HepG2 (cell line): ENCODE data around the gene KAT14. TPM values are rescaled to one million over a fixed set of nuclear protein-coding genes. Genes with fewer than 3 reads are reported as not detected.

Experiments used
- CREB3 ChIP-seq: sonication (generic); formaldehyde crosslinking; IDR thresholded peaks from 2 replicates; pipeline ENCODE4 v1.5.0; 2020; ENCODE audit warnings: missing genetic modification reagents
- FOXA1 ChIP-seq, 2 experiments: fragments of 450-650 bp in 1 of 2; sonication (generic) in 1 of 2; formaldehyde crosslinking in 1 of 2; IDR thresholded peaks; 2 replicates each; pipeline versions ENCODE4 v1.4.0 to v1.6.1; 2016 to 2020; ENCODE audit warnings: missing genetic modification reagents in 1 of 2
- FOXO1 ChIP-seq: sonication (generic); formaldehyde crosslinking; IDR thresholded peaks from 2 replicates; pipeline ENCODE4 v1.4.0; 2020; ENCODE audit warnings: missing genetic modification reagents
- HDAC1 ChIP-seq: sonication (generic); formaldehyde crosslinking; IDR thresholded peaks from 2 replicates; pipeline ENCODE4 v1.5.1; 2020; ENCODE audit warnings: mild to moderate bottlenecking, missing genetic modification reagents
- HES4 ChIP-seq: sonication (generic); formaldehyde crosslinking; IDR thresholded peaks from 2 replicates; pipeline ENCODE4 v1.9.0; 2021; ENCODE audit warnings: mild to moderate bottlenecking, missing genetic modification reagents, borderline replicate concordance
- HOXA7 ChIP-seq: sonication (generic); formaldehyde crosslinking; IDR thresholded peaks from 2 replicates; pipeline ENCODE4 v1.8.1; 2022; ENCODE audit warnings: mild to moderate bottlenecking, missing genetic modification reagents, moderate library complexity
- JARID2 ChIP-seq: sonication (generic); formaldehyde crosslinking; IDR thresholded peaks from 2 replicates; pipeline ENCODE4 v1.8.1; 2023; ENCODE audit warnings: missing genetic modification reagents, inconsistent platforms; ENCODE audit not compliant: insufficient replicate concordance
- KDM5A ChIP-seq: fragments of 200-600 bp; sonication (generic); IDR thresholded peaks from 2 replicates; pipeline ENCODE4 v1.7.0; 2018; ENCODE audit warnings: antibody characterized with exemption, mild to moderate bottlenecking, low read length, borderline replicate concordance
- NR2F2 ChIP-seq: IDR thresholded peaks from 2 replicates; pipeline ENCODE4 v1.6.1; 2012; ENCODE audit warnings: low read depth, inconsistent platforms, borderline replicate concordance
- TCF12 ChIP-seq, 2 experiments: fragments of 450-650 bp in 1 of 2; sonication (generic) in 1 of 2; formaldehyde crosslinking in 1 of 2; IDR thresholded peaks; 2 replicates each; pipeline versions ENCODE4 v1.6.1 to v1.8.0; 2017 to 2022; ENCODE audit warnings: antibody characterized with exemption in 1 of 2, mild to moderate bottlenecking in 1 of 2, missing genetic modification reagents in 1 of 2, moderate library complexity in 1 of 2
- THYN1 ChIP-seq: sonication (generic); formaldehyde crosslinking; IDR thresholded peaks from 2 replicates; pipeline ENCODE4 v1.8.1; 2023; ENCODE audit warnings: low read depth, mild to moderate bottlenecking, moderate library complexity, missing genetic modification reagents, borderline replicate concordance
- YEATS4 ChIP-seq: sonication (generic); formaldehyde crosslinking; IDR thresholded peaks from 2 replicates; pipeline ENCODE4 v1.4.0; 2020; ENCODE audit warnings: missing genetic modification reagents, borderline replicate concordance
- ZBTB4 ChIP-seq: sonication (generic); formaldehyde crosslinking; IDR thresholded peaks from 2 replicates; pipeline ENCODE4 v1.4.0; 2020; ENCODE audit warnings: missing genetic modification reagents, mild to moderate bottlenecking, borderline replicate concordance
- ZBTB49 ChIP-seq: sonication (generic); formaldehyde crosslinking; IDR thresholded peaks from 2 replicates; pipeline ENCODE4 v1.4.0; 2020; ENCODE audit warnings: missing genetic modification reagents, borderline replicate concordance
- ZFP41 ChIP-seq: sonication (generic); formaldehyde crosslinking; IDR thresholded peaks from 2 replicates; pipeline ENCODE4 v1.4.0; 2020; ENCODE audit warnings: mild to moderate bottlenecking, missing genetic modification reagents, borderline replicate concordance
- ZFP62 ChIP-seq: sonication (generic); formaldehyde crosslinking; IDR thresholded peaks from 2 replicates; pipeline ENCODE4 v1.4.0; 2020; ENCODE audit warnings: missing genetic modification reagents
- ZNF251 ChIP-seq: sonication (generic); formaldehyde crosslinking; IDR thresholded peaks from 2 replicates; pipeline ENCODE4 v1.9.0; 2021; ENCODE audit warnings: mild to moderate bottlenecking, missing genetic modification reagents
- ZNF430 ChIP-seq: sonication (generic); formaldehyde crosslinking; IDR thresholded peaks from 2 replicates; pipeline ENCODE4 v1.9.0; 2021; ENCODE audit warnings: mild to moderate bottlenecking, missing genetic modification reagents
- ZNF780A ChIP-seq: sonication (generic); formaldehyde crosslinking; IDR thresholded peaks from 2 replicates; pipeline ENCODE4 v1.8.0; 2022; ENCODE audit warnings: mild to moderate bottlenecking, missing genetic modification reagents, moderate library complexity
- ZNF816 ChIP-seq: sonication (generic); formaldehyde crosslinking; IDR thresholded peaks from 2 replicates; pipeline ENCODE4 v1.8.0; 2022; ENCODE audit warnings: missing genetic modification reagents, mild to moderate bottlenecking, borderline replicate concordance
- ZNF841 ChIP-seq: sonication (generic); formaldehyde crosslinking; IDR thresholded peaks from 2 replicates; pipeline ENCODE4 v1.8.1; 2023; ENCODE audit warnings: missing genetic modification reagents, borderline replicate concordance
- ZNF879 ChIP-seq: sonication (generic); formaldehyde crosslinking; IDR thresholded peaks from 2 replicates; pipeline ENCODE4 v1.8.1; 2023; ENCODE audit warnings: missing genetic modification reagents
- polyA plus RNA-seq, 8 experiments: library from polyadenylated mRNA; depleted of rRNA in 3 of 8; stranded (reverse) in 7 of 8; unstranded in 1 of 8; fragments of >200 nt; fragmentation: Illumina TruSeq in 4 of 8; extraction: Trizol in 4 of 8; gene quantifications; 2 replicates each; pipeline versions ENCODE4 v1.2.1 to v1.2.3, GENCODE V29; 2011 to 2016; ENCODE audit warnings: low read depth in 4 of 8, missing spikeins in 1 of 8, mixed read lengths in 1 of 8; ENCODE audit not compliant: insufficient read depth in 1 of 8
- total RNA-seq, 5 experiments: library from RNA; depleted of rRNA; stranded (reverse); fragments of >200 nt; fragmentation: Illumina TruSeq; extraction: Trizol; gene quantifications; 2 replicates each; pipeline ENCODE4 v1.2.3, GENCODE V29; 2016; ENCODE audit warnings: low read depth in 1 of 5
- TF ChIP-seq, protein P1 (sequence below): conservative IDR thresholded peaks from 2 replicates; pipeline ENCODE4 v1.6.1; 2018; ENCODE audit warnings: missing genetic modification reagents

The KAT14 gene
- total and polyA plus RNA-seq, 2 of the 13 experiments (the other 11 are each of a cell fraction or from before 2014, with no cell fraction given): 5.1 to 15.1 TPM

DNA sequence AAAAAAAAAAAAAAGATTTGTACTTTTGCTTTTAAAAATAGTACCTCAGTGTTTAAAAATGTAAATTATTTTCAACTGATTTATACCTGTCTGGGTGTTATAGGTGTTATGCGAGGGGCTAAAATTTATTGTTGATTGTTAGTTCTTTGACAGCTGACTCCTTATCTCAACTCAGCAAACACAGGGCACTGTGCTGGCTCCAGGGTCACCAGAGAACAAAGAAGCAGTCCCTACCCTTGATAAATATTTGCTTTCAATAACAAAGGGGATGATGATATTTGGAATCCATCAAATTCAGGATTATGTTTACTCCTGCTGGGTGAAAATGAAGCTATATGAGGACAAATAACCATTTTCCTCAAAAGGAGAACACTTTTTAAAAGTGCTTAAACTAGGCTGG is 34.2 kb upstream of the KAT14 start (continued):
- no peak for TF ChIP-seq ZNF780A (CRISPR knock-in tag)
- TF ChIP-seq FOXA1 (IDR thresholded peaks at IDR 0.05): no peak
- TF ChIP-seq FOXA1 (CRISPR knock-in tag; IDR thresholded peaks at IDR 0.05): peak; percentile 57; the same call in 1 of the 2 replicates
- no peak for TF ChIP-seq YEATS4 (CRISPR knock-in tag)
- no peak for TF ChIP-seq CREB3 (CRISPR knock-in tag)
- no peak for TF ChIP-seq ZNF879
- TF ChIP-seq KDM5A: no peak
- TF ChIP-seq ZNF251 (CRISPR knock-in tag): no peak
- TF ChIP-seq ZNF841 (CRISPR knock-in tag): no peak
- TF ChIP-seq HDAC1 (CRISPR knock-in tag): no peak
- no peak for TF ChIP-seq TCF12 (IDR thresholded peaks at IDR 0.05)
- no peak for TF ChIP-seq TCF12 (CRISPR knock-in tag; IDR thresholded peaks at IDR 0.05)
- TF ChIP-seq ZBTB4 (CRISPR knock-in tag): no peak
- no peak for TF ChIP-seq JARID2 (CRISPR knock-in tag)
- TF ChIP-seq HOXA7 (CRISPR knock-in tag): no peak
- TF ChIP-seq FOXO1 (CRISPR knock-in tag): 0 out of 2 replicates have a peak, but pooled peaks have one; percentile 20
- TF ChIP-seq ZNF816 (CRISPR knock-in tag): no peak
- no peak for TF ChIP-seq ZFP41
- TF ChIP-seq, protein P1, sequence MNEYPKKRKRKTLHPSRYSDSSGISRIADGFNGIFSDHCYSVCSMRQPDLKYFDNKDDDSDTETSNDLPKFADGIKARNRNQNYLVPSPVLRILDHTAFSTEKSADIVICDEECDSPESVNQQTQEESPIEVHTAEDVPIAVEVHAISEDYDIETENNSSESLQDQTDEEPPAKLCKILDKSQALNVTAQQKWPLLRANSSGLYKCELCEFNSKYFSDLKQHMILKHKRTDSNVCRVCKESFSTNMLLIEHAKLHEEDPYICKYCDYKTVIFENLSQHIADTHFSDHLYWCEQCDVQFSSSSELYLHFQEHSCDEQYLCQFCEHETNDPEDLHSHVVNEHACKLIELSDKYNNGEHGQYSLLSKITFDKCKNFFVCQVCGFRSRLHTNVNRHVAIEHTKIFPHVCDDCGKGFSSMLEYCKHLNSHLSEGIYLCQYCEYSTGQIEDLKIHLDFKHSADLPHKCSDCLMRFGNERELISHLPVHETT (CRISPR knock-in tag): no peak
- TF ChIP-seq ZFP62 (CRISPR knock-in tag): no peak
- TF ChIP-seq THYN1 (CRISPR knock-in tag): no peak
- no peak for TF ChIP-seq HES4 (CRISPR knock-in tag)
- TF ChIP-seq ZNF430 (CRISPR knock-in tag): no peak
- TF ChIP-seq ZBTB49 (CRISPR knock-in tag): no peak
- TF ChIP-seq NR2F2: 0 out of 2 replicates have a peak, but pooled peaks have one; percentile 51
